Raji (cell line): ENCODE measurements around the gene LRRN3.

Experiments
- POLR2A ChIP-seq: IDR thresholded peaks from 2 replicates; pipeline ENCODE4 v1.6.1; 2011; ENCODE audit warnings: low read depth, low read length, control low read depth; ENCODE audit not compliant: insufficient read depth

The LRRN3 gene

DNA sequence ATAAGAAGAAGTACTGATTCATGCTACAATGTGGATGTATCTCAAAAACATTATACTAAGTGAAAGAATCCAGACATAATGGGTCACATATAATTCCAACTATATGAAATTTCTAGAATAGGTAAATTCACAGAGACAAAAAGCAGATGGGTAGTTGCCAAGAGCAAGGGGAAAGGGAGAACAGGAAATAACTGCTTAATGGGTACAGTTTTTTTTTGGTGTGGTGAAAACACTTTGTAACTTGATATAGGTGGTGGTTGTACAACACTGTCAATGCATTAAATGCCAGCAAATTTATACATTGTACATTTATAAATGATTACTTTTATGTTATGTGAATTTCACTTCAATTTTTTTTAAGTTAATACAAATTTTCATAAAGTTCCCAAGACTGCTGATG lies 19.4 kb upstream of the LRRN3 start:
- TF ChIP-seq POLR2A: no peak

DNA sequence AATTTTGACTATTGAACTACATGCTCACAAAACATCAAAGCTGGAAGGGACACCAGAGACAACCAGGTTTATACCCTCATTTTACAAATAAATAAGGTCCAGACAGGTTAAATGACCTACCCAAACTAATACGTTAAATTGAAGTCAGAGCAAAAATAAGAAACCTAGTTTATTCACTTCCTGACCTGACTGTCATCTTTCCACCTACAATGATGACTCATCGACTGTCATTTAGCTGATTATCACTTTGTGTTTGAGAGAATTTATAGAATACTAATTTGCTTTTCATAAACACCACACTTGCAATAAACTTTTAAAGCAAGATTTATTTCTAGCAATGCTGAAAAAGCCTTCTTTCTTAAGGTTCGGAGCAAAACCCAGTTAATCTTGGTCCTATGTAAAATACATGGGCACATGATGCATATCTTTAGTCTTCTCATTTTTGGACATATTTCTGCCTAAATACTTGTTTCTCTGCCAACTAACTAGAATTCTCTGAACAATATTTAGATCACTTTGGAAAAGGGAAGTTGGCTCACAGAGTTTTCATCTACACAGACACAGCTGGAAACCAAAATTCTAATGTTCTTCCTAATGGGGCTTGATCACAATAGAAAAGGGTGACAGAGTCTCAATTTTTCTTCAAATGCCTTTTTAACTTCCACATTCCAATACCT lies 16.7 kb upstream of the LRRN3 start:
- no peak for TF ChIP-seq POLR2A

DNA sequence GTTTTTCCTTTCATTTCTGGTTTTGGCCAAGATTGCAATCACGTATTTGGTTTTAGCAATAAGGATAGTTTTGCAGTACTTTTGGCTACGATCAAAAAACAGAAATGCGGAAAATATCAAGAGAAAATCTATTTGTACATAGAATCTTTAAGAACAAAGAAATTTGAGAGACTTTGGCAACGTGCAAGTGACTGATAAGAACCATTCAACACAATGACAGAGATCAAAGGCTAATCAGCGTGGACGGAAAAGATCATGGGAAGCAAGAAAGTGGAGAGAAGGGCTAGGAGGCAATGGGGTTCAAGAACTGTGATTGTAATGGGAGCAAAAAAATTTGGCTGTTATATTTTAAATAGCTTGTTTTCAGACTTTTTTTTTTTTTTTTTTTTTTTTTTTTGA lies 16.2 kb upstream of the LRRN3 start:
- no peak for TF ChIP-seq POLR2A

DNA sequence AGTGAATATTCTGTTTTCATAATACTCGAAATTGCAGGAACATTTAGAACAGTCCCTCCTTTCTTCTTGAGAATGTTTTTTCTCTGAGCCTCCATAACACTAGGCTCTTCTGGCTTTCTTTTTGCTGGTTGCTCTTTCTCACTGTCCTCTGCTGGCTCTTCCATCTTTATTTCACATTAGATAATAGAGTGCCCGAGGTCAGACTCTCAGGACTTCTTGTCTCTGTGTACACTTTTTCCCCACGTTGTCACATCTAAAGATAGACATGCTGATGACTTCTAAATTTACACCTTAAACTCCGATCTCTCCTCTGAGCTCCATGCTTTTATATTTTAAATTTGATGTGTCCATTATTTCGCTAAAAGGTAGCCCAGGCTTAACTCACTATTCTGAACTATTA lies 15.4 kb upstream of the LRRN3 start:
- no peak for TF ChIP-seq POLR2A

DNA sequence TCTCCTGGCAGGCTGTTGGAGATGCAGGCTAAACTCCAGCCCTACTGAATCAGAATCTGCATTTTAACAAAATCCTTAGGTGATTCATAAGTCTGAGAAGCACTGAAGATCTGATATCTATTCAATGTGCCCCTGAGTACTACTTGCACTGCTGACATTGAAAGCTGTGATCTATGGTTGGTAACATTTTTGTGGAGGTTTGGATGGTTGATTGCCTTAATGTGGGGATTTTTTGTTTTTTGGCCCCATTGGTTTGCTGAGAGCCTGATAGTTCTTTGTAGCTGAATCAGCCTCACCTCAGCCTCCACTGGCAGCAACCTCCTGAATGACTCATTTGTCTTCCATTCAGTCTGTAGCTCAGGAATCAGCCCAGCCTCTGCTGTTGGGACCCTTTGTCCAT lies 14.7 kb upstream of the LRRN3 start:
- no peak for TF ChIP-seq POLR2A

DNA sequence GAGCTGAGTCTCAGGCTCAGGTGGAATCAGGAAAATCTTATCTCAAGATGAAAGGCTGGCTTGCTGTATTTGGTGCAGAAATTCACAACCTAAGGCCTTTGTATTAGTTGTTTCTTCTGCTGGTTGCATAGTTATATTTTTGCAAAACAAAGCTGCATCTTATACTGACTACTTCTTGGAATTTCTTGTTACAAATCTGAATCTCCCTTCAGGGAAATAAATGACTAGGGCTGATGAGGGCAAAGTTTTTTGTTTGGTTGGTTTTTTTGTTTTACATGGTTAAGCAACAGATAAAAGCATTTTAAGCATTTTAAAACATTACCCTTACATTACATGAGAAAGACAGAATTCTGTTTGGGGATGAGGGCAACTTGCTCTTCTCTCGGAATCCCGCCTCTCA lies 13.9 kb upstream of the LRRN3 start:
- no peak for TF ChIP-seq POLR2A

DNA sequence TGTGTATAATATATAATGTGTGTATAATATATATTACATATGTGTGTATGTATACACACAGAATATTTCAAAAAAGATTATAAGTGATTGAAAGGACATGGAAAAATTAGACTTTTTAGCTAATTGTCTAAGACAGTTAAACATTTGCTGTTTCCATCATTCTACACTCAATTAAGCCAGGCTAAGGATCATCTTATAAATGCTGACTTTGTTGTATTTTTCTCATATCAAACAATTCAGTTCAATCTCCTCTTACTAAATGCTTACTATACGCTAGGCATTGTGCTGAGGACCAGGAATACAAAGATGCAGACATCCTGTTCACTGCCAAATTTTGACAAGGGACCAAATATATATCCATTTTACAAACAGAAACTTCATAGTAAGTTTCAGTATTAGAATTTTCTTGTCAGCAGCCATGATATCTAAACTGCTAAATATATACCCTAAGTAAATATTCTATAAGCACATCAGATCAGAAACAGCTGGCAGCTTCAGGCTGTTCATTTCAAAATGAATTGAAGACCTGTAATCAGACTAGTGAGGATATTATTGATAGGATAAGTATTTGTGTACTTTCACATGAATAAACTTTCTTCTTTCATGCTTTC lies 10.3 kb upstream of the LRRN3 start:
- TF ChIP-seq POLR2A: no peak

DNA sequence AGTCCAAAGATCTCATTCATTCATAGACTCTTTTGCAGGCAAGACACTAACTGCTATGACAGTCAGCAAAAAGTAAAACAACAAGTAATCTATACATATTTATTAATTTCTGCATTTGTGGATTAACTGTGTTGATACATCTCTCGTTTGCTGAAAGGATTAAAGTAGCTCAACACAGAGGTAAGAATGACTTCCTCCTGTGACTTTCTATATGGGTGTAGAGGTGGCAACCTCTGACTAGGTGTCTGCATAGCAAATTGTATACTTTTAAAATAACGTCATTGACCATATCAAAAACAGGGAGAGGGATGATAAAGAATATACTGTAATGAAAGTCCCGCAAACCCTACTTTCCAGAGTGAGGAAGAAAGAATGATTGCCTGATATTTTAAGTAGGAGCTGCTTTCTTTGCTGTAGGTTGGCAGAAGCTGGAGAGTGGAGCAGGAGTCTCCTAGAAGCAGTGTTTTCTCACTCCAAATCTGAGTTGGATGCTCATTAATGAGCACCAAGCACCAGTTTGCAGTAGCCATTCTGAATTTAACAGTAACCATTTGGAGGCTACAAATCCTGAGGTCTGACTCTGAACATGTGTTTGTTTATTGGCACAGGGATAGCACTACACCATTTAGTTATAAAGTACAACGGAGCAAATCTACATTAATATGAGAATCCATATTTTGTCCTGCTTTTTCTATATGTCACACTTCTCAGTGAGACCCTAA lies 9.2 kb upstream of the LRRN3 start:
- TF ChIP-seq POLR2A: no peak

DNA sequence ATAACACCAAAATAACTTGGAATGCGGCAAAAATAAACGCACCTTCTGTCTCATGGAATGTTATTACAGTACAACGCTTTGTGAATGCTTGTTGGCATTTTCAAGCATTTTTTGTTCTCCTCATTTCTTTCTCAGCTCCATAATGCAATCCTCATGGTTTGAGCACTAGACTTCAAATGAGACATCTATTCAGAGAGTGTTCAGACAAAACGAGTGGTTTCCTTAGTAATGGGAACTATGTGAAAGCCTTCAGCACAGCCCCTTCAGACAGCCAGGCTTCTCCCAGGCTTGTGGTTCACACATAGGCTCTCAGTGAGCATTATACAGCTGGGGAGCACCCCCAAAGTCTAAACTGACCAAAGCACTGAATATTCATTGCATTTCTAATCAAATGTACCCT lies 8.6 kb upstream of the LRRN3 start:
- no peak for TF ChIP-seq POLR2A

DNA sequence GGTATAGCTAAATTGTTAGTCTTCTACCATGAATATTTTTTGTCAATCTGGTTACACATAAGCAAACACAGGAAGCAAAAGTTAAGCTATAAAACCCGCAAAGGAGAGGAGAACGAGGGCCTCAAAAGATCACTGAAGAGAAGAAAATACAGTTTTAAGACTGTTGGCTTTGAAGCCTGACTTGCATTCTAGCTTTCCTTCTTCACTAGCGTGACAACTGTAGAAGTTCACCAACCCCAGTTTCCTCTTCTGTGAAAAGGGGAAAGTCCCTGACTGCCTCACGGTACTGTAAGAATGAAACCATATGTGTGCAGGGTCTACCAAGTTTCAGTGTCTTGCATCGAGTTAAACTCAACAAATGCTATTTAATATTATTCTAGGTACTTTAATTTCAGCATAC lies 7.5 kb upstream of the LRRN3 start:
- TF ChIP-seq POLR2A: no peak

DNA sequence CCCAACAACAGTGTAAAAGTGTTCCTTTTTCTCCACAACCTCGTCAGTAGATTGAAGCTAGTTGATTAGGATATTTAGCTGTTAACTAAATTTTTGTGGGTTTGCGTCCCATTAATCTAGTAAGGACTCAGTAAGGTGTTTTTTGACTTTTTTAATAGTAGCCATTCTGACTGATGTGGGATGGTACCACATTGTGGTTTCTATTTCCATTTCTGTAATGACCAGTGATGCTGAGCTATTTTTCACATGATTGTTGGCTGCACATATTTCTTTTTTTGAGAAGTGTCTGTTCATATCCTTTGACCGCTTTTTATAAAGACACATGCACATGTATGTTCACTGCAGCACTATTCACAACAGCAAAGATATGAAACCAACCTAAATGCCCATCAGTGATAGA lies 5.6 kb upstream of the LRRN3 start:
- no peak for TF ChIP-seq POLR2A

DNA sequence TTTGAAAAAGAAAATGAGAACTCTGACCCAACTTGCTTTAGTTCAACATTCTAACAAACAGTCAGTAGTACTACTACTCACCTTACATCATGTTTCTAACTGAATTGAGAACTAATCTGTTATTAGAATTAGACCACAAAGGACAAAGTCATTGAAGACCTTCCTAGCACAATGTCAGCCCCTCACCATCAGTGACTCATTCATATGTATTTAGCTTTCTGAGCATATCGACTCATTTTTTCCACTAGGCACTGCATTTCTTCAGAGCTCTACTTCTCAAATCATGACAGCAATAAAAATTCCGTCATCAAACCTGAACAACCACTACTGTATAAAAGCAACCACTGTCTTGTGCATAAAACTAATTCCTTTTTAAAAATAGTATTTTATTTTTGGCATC lies 4.4 kb upstream of the LRRN3 start:
- TF ChIP-seq POLR2A: no peak

DNA sequence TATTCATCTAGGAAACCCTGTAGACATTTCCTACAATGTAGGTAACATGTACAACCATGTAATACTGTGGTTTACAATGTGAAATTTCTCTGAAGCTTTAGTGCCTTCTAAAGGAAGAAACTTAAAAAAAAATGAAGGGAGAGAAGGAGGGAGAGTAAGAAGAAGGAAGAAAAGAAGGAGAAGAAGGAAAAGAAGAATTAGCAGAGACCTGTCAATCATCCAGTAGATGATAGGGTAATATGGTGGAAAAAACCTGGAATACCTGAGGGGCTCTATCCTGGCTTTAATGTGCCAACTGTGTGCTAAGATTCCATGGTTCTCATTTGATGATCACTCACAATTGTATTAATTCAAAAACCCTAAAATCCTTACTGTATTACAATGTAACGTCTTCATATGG lies 2.6 kb upstream of the LRRN3 start:
- no peak for TF ChIP-seq POLR2A

DNA sequence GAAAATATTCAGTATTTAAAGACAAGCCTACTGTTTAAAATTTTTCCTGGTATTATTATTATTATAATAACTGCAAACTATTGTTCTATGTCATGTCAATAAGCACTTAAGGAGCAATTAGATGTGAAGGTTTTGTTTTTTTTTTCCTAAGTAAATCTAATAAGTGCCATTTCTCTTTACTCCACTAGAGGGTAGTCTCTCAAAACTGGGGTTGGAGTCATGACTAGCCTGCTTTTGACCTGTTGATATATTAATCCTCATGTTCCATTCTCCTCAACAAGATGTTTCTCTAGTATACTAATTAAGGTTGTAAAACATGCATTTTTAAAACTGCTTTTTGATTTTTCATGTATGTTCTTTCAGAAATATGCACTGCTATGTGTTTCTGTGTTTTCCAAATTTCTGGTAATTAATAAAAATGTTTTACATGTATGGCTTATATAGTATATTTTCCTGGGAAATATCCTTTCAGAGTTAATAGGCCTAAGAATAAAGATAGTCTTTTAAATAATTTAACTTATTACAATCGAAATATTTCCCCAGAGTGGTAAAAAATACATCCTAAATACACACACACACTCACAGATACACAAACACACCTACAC lies 1.0 kb upstream of the LRRN3 start:
- TF ChIP-seq POLR2A: no peak

DNA sequence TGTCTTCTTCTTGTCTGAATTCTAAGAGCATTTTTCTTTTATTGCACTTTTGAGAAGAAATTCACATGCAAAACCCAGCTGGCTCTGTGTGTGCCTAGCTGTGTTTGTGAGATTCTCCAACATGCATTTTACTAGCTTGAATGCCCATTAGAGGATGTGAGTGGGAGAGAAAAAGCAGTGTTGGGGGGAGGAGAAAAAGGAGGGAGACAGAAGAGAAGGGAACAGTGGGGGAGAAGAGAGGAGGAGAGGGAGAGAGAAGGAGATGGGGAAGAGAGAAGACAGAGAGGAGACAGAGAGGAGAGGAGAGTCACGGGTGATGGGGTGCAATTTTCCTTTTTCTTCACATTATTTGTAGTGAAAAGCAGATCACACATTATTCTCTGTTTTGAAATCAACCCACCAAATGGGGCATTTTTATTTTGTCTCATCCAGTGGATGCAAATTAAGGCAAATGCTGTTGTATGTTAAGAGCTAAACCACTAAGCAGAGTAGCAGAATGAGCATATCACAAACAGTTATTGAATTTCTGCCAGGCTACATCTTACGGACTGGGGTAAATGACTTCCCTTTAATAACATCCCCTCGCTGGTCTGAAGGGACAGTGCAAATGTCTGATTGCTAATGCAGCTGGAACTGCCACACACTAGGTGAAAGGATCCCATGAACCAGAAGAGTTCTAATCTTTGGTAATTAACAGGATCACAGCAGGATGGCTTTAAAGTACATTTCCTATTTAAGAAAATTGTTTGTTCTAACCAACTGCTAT lies 849 bp downstream of the LRRN3 start:
- TF ChIP-seq POLR2A: no peak
